Measurements from ENCODE around the gene RPS27A.

- TF ChIP-seq YY1 (IDR thresholded peaks at IDR 0.05; ENCODE audit: borderline replicate concordance in 1 of 3, control insufficient read depth in 1 of 3, extremely low read depth in 1 of 3, insufficient read depth in 3 of 3, insufficient read length in 1 of 3, insufficient replicate concordance in 2 of 3, low read depth in 1 of 3, low read length in 2 of 3) (no peak), MTA1 (IDR thresholded peaks at IDR 0.05; ENCODE audit: borderline replicate concordance) (no peak), ZBTB7A (IDR thresholded peaks at IDR 0.05; ENCODE audit: borderline replicate concordance, control insufficient read depth, low read depth, low read length) (no peak), MBD1 (CRISPR knock-in tag; IDR thresholded peaks at IDR 0.05) (no peak), POLR2A (conservative IDR thresholded peaks at IDR 0.05) (no peak), NFYB (IDR thresholded peaks at IDR 0.05; ENCODE audit: extremely low read depth, insufficient read length) (no peak), MAX (CRISPR knock-in tag; IDR thresholded peaks at IDR 0.05) (no peak), ZNF695 (CRISPR knock-in tag; IDR thresholded peaks at IDR 0.05) (no peak), ATF3 (IDR thresholded peaks at IDR 0.05) (no peak), ATF3 (CRISPR knock-in tag; conservative IDR thresholded peaks at IDR 0.05) (no peak), CEBPB (tag; IDR thresholded peaks at IDR 0.05) (no peak)
Observed at GRCh38 chr2:55228226-55228563, 4.3 kb upstream of the RPS27A start.
